ENCODE results near the gene ARHGEF16.

DNA sequence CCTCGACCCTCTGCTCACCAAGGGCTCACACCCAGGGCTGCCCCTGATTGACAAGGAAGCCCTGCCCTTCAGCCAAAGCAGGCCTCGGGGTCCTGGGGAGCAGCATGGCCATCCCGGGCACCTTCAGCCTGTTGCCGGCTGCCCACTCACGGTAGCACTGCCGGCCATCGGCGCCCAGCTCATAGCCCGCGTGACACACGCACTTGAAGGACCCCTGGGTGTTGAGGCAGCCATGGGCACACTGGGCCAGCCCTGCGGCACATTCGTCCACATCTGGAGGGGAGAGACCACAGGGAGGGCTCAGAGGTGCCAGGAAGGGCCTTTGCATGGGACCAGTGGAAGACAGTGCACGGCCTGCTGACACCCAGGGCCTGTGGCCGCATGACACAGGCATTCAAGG lies 57.4 kb downstream of the ARHGEF16 start:
- TF ChIP-seq EZH2 (IDR thresholded peaks at IDR 0.05; ENCODE audit: borderline replicate concordance, insufficient read depth, low read depth, low read length, poor library complexity, severe bottlenecking), result no peak
- TF ChIP-seq, protein P1, sequence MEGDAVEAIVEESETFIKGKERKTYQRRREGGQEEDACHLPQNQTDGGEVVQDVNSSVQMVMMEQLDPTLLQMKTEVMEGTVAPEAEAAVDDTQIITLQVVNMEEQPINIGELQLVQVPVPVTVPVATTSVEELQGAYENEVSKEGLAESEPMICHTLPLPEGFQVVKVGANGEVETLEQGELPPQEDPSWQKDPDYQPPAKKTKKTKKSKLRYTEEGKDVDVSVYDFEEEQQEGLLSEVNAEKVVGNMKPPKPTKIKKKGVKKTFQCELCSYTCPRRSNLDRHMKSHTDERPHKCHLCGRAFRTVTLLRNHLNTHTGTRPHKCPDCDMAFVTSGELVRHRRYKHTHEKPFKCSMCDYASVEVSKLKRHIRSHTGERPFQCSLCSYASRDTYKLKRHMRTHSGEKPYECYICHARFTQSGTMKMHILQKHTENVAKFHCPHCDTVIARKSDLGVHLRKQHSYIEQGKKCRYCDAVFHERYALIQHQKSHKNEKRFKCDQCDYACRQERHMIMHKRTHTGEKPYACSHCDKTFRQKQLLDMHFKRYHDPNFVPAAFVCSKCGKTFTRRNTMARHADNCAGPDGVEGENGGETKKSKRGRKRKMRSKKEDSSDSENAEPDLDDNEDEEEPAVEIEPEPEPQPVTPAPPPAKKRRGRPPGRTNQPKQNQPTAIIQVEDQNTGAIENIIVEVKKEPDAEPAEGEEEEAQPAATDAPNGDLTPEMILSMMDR (IDR thresholded peaks at IDR 0.05), result no peak
